HG03196 (cell line): Measurements from ENCODE around the gene ACP2.

ENCODE experiments used
- ATAC-seq: cut with Tn5 transposase; IDR thresholded peaks from one replicate; pipeline ENCODE4 v1.9.1; 2021; ENCODE audit not compliant: unreplicated experiment

The ACP2 gene

GRCh38 chr11:47244448-47245350 lies 3.9 kb downstream of the ACP2 start:
- ATAC-seq, result no peak

- ATAC-seq, result no peak
Measured at GRCh38 chr11:47243454-47243853, 5.2 kb downstream of the ACP2 start.

GRCh38 chr11:47242596-47243192 lies 5.9 kb downstream of the ACP2 start:
- ATAC-seq, result no peak

- no peak for ATAC-seq
Measured at GRCh38 chr11:47241841-47242301, 6.7 kb downstream of the ACP2 start.

- no peak for ATAC-seq
Measured at GRCh38 chr11:47239852-47240251, 8.8 kb downstream of the ACP2 start.

GRCh38 chr11:47236482-47236881 lies 12.1 kb downstream of the ACP2 start:
- ATAC-seq, result no peak

- ATAC-seq, result no peak
Measured at GRCh38 chr11:47235163-47235562, 13.5 kb downstream of the ACP2 start.

- ATAC-seq, result no peak
Measured at GRCh38 chr11:47234669-47235100, 13.9 kb downstream of the ACP2 start.

GRCh38 chr11:47233989-47234668 lies 14.5 kb downstream of the ACP2 start:
- ATAC-seq, result no peak

- no peak for ATAC-seq
Measured at GRCh38 chr11:47233051-47233450, 15.6 kb downstream of the ACP2 start.

- no peak for ATAC-seq
Measured at GRCh38 chr11:47229161-47229560, 19.5 kb downstream of the ACP2 start.

GRCh38 chr11:47225552-47226400 lies 22.8 kb downstream of the ACP2 start:
- ATAC-seq, result peak; percentile 61

- no peak for ATAC-seq
Measured at GRCh38 chr11:47222696-47223095, 25.9 kb downstream of the ACP2 start.

GRCh38 chr11:47220401-47220821 lies 28.2 kb downstream of the ACP2 start:
- no peak for ATAC-seq

GRCh38 chr11:47216121-47216798 lies 32.4 kb downstream of the ACP2 start:
- ATAC-seq, result peak; percentile 33

GRCh38 chr11:47215366-47215910 lies 33.2 kb downstream of the ACP2 start:
- no peak for ATAC-seq

GRCh38 chr11:47213950-47214565 lies 34.6 kb downstream of the ACP2 start:
- ATAC-seq, result peak; percentile 74

GRCh38 chr11:47212938-47213337 lies 35.7 kb downstream of the ACP2 start:
- ATAC-seq, result no peak

GRCh38 chr11:47208628-47209027 lies 40.0 kb downstream of the ACP2 start:
- ATAC-seq, result no peak
